IPS DF 4.7 (cell line): Measurements from ENCODE around the gene CMKLR1.

ENCODE experiments used
- DNase-seq: peaks from one replicate; pipeline ENCODE4 v3.0.0-alpha.2; 2013; ENCODE audit warnings: low spot score; ENCODE audit errors: extremely low read depth

Gene CMKLR1

GRCh38 chr12:108269224-108269623 lies 69.9 kb downstream of the CMKLR1 start:
- no peak for DNase-seq

- DNase-seq, result no peak
Measured at GRCh38 chr12:108268397-108268796, 70.7 kb downstream of the CMKLR1 start.

GRCh38 chr12:108267450-108267849 lies 71.7 kb downstream of the CMKLR1 start:
- no peak for DNase-seq

- DNase-seq, result no peak
Measured at GRCh38 chr12:108266131-108266530, 73.0 kb downstream of the CMKLR1 start.

- DNase-seq, result no peak
Measured at GRCh38 chr12:108265505-108265904, 73.6 kb downstream of the CMKLR1 start.

GRCh38 chr12:108260969-108261368 lies 78.1 kb downstream of the CMKLR1 start:
- DNase-seq, result no peak

GRCh38 chr12:108260039-108260438 lies 79.1 kb downstream of the CMKLR1 start:
- no peak for DNase-seq

GRCh38 chr12:108257610-108258106 lies 81.5 kb downstream of the CMKLR1 start:
- no peak for DNase-seq

GRCh38 chr12:108257004-108257403 lies 82.1 kb downstream of the CMKLR1 start:
- DNase-seq, result no peak

- no peak for DNase-seq
Measured at GRCh38 chr12:108255252-108255602, 83.9 kb downstream of the CMKLR1 start.

GRCh38 chr12:108254517-108255251 lies 84.4 kb downstream of the CMKLR1 start:
- DNase-seq, result no peak

- DNase-seq, result no peak
Measured at GRCh38 chr12:108254030-108254429, 85.1 kb downstream of the CMKLR1 start.

- no peak for DNase-seq
Measured at GRCh38 chr12:108253540-108253939, 85.6 kb downstream of the CMKLR1 start.

GRCh38 chr12:108252523-108252922 lies 86.6 kb downstream of the CMKLR1 start:
- DNase-seq, result no peak

- DNase-seq, result no peak
Measured at GRCh38 chr12:108248011-108248410, 91.1 kb downstream of the CMKLR1 start.

GRCh38 chr12:108247130-108247529 lies 92.0 kb downstream of the CMKLR1 start:
- DNase-seq, result no peak

GRCh38 chr12:108241986-108242703 lies 97.0 kb downstream of the CMKLR1 start:
- DNase-seq, result no peak

- DNase-seq, result no peak
Measured at GRCh38 chr12:108240928-108241327, 98.2 kb downstream of the CMKLR1 start.

- no peak for DNase-seq
Measured at GRCh38 chr12:108240027-108240785, 98.9 kb downstream of the CMKLR1 start.

- no peak for DNase-seq
Measured at GRCh38 chr12:108239378-108239777, 99.7 kb downstream of the CMKLR1 start.

GRCh38 chr12:108238474-108238873 lies 100.6 kb downstream of the CMKLR1 start:
- DNase-seq, result no peak
